GM18526 (cell line): ENCODE results near the gene SULT2B1.

Source experiments
- POLR2A ChIP-seq: IDR thresholded peaks from 3 replicates; pipeline ENCODE4 v1.6.1; 2011; ENCODE audit not compliant: insufficient read length; ENCODE audit errors: extremely low read depth

SULT2B1 gene

DNA sequence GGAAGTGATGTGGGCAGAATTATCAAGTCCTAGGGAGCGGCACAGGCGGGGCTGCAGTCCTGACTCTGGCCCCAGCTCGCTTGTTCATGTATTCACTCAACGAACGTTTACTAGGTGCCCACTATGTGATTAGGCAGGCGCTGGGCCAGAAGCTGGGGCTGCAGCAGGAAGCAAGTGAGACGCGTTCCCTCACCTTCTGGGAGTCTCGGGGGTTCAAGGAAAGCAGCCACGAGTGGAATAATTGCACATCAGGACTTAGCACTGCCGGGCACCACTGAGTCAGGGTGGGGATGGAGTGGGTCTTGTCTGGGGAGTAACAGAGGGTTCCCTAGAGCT, 37.9 kb upstream of the SULT2B1 start:
- no peak for TF ChIP-seq POLR2A

DNA sequence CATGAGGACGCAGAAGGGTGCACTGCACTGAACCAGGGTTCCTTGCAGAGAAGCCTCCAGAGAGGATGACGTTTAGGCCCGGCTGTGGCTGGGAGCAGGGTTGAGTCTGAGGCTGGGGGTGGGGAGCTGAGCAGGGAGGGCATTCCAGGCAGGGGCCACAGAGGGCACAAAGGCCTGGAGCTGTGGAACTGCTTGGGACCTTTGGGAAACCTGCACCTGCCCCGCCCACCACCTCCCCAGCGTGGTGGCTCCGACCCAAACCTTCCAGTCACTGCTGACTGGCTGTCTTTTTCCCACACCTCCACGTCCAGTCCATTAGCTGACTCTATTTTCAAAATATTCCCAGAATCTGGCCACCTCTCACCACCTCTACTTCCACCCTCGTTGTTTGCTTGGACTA, 35.4 kb upstream of the SULT2B1 start:
- TF ChIP-seq POLR2A = no peak

DNA sequence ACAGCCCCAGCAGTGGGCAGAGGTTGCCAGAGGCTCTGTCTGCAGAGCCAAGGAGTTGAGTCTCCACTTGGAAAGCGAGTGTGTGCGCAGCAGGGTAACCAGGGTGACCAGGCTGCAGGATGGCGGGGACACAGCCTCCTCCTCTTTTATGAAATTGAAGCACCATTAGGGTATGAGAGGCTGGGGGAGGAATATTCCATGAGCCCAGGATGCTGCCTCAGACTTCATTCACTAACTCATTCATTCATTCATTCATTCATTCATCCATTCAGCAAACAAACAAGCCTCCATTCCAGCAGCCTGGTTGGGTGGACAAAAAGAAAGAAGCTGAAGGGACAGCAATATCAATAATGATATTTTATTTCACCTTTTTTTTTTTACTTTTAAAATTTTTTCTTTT, 33.8 kb upstream of the SULT2B1 start:
- TF ChIP-seq POLR2A = no peak

DNA sequence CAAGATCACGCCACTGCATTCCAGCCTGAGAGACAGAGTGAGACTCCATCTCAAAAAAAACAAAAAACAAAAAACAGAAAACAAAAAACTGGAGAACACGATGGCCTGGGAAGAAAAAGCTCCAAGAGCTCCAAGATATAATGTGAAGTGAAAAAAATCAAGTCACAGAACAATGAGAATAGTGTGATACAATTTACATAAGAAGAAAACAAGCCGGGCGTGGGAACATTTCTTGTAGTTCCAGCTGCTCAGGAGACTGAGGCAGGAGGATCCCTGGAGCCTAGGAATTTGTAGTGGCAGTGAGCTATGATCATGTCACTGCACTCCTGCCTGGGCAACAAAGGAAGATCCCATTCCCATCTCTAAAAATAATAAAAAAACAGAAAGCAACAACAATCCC, 31.8 kb upstream of the SULT2B1 start:
- no peak for TF ChIP-seq POLR2A

DNA sequence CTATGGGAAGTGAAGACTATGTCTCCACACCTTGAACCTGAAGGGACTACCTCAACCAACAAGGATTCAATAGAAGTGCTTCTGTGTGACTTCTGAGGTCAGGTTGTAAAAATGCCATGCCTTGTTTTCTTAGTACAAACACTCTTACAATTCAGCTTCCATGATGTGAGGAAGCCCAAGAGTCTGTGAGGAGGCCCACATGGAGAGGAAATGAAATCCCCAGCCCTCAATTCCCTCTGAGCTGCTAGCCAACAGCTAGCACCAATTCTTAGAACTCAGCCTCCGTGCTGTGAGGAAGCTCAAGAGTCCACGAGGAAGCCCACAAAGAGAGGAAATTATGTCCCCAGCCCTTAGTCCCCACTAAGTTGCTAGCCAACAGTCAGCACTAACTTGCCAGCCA, 27.8 kb upstream of the SULT2B1 start:
- TF ChIP-seq POLR2A = no peak

DNA sequence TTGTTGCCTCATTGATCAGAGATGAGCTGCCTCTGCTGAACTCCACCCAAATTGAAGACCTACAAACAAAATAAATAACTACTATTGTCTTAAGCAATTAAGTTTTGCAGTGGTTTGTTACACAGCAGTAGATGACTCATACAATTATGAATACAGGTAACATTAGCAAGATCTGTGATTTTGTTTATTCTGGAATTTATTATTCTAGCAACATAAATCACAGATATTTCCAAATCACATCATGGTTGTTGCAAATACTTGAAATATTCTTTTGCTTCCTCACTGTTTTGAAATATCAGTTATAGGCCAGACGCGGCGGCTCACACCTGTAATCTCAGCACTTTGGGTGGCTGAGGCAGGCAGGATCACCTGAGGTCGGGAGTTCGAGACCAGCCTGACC, 27.2 kb upstream of the SULT2B1 start:
- TF ChIP-seq POLR2A = no peak

DNA sequence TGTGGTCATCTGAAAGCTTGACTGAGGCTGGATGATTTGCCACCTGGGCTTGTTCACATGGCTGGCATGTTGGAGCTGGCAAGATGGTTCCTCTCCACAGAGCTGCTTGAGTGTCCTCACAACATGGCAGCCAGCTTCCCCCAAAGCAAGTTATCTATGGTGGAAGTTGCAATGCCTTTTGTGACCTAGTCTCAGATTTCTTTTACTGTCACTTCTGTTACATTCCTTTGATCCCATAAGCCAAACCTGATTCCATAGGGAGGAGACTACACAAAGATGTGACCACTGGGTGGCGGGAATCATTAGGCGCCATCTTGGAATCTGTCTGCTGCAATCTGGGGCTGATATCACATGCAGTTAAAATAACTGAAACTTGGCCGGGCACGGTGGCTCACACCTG, 22.8 kb upstream of the SULT2B1 start:
- TF ChIP-seq POLR2A = no peak

DNA sequence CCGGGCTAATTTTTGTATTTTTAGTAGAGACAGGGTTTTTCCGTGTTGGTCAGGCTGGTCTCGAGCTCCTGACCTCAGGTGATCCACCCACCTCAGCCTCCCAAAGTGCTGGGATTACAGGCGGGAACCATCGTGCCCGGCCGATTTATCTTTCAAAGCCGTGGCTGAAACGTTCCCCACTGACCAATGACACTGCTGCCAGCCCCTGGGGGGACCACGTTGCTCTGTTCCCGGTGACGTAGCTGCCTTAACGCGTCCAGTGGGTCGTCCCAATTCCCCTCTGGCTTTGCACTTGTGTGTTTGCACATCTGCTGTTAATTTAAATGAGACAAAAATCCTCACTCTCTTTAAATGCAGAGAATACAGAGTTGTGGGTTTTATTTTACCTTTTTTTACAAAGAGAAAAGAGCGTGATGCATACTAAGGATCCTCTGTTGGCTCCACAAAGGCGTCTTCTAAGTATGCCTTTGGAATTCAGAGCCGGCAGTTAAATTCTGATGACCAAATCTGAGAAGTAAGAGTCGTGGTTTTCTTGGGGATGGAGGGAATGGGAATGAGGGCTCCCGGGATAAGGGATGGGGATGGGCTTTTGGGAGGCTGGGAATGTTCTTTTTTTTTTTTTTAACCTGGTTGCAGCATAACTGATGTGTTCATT, 21.8 kb upstream of the SULT2B1 start:
- TF ChIP-seq POLR2A = no peak

DNA sequence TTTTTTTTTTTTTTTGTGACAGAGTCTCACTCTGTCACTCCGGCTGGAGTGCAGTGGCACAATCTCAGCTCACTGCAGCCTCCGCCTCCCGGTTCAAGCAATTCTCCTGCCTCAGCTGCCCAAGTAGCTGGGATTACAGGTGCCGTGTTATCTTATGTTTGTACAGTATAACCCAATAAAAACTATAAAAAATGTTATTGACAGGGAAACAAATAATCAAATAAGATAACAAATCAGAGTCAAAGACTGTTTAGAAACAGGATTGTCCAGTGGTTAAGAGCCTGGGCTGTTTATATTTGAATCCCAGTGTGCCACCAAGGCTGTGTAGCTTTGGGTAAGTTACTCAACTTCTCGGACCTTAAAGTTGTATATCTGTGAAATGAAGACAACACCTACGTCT, 21.2 kb upstream of the SULT2B1 start:
- TF ChIP-seq POLR2A = no peak

DNA sequence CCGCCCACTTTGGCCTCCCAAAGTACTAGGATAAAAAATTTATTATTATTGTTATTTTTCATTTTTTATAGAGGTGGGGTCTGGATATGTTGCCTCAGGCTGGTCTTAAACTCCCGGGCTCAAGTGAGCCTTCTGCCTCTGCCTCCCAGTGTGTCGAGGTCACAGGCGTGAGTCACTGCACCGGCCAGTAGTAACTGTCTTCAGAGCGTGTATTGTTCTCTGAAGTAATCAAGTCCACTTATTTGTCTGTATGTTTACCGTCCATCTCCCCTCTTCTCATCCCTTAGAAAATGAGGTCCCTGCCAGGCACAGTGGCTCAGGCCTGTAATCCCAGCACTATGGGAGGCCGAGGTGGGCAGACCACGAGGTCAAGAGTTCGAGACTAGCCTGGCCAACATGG, 18.2 kb upstream of the SULT2B1 start:
- no peak for TF ChIP-seq POLR2A

DNA sequence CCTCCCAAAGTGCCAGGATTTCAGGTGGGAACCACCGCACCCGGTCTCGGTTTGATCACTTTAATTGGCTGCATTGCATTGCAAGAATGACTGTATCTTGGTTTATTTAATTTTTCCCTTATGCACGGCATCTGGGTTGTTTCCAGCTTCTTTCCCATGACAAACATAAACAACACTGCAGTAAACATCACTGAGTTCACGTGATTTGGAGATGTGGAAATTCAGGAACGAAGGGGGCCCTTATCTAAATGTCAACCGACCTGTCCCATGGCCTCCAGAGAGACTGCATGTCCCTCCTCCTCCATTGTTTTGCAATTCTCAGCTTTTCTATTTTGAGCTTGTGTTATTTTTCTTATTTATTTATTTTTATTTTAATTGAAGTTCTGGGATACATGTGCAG, 14.4 kb upstream of the SULT2B1 start:
- TF ChIP-seq POLR2A = no peak

DNA sequence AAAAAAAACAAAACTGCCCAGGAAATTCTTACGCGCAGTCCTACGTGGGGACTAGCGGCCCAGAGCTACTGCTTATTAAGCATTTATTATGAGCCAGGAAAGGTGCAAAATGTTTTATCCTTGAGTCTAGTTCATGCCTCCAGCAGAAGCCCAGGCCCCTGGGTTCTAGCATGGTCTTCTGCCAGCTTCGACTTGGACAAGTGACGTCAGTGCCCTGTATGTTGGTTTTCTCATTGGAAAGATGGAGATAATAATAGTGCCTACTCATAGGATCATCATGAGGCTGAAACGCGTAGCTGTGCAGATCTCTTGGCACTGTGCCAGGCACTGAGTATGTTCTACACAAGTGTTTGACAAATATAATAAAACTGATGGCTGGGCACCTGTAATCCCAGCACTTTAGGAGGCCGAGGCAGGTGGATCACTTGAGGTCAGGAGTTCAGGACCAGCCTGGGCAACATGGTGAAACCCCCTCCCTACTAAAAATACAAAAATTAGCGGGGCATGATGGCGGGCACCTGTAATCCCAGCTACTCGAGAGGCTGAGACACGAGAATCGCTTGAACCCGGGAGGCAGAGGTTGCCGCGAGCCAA, 12.4 kb upstream of the SULT2B1 start:
- no peak for TF ChIP-seq POLR2A

DNA sequence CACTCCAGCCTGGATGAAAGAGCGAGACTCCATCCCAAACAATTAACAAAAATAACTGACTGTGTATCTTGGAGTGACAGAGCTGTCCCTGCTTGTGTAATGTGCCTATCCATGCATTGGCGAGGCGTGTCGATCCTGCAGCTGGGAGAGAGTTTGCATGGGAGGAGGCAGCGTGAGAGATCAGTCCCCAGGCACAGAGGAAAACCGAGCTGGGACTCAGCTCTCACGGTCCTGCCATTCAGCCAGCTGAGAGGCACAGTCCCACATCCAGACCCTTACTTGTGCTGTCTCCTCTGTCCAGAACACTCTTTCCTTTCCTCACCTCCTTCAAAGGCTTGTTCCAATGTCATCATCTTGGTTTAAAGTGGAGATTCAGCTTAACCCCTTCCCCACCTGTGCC, 11.9 kb upstream of the SULT2B1 start:
- no peak for TF ChIP-seq POLR2A

DNA sequence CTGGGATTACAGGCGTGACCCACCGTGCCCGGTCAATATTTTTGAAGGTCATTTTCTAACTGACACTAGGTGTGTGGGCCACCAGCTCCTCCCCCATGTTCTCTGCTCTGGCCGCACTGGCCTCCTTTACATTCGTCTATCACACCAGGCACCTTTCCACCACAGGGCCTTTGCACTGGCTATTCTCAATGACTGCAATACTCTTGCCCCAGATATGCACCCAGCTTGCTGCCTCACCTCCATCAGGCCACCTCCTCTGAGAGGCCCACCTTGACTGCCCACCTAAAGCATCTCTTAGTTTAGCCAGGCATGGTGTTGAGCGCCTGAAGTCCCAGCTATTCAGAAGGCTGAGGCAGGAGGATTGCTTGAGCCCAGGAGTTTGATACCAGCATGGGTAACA, 10.2 kb upstream of the SULT2B1 start:
- no peak for TF ChIP-seq POLR2A

DNA sequence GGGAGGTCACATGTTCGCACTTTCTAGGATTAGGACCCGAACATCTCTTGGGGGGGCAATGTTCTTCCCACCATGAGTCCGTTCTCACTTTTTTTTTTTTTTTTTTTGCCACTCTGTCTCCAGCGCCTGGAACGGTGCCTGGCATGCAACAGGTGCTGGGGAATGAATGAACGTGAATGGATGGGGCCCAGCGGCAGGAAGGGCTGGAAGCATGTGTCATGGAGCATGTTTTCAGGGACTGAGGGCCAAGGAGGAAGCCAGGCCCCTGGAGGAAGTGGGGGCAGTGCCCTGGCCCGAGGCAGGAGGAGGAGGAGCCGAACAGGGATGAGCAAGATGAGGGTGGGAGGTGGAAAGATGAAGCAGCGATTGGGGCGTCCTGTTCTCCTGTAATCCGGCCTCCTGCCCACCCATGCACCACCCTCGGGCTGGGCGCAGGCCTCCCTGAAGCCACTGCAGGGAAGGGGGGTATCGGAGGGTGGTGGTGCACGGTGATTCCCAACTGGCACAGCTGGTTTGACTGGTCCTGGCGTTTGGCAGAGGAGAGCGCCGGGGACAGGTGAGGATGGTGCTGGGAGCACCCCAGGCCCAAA, 8.8 kb upstream of the SULT2B1 start:
- TF ChIP-seq POLR2A = no peak

DNA sequence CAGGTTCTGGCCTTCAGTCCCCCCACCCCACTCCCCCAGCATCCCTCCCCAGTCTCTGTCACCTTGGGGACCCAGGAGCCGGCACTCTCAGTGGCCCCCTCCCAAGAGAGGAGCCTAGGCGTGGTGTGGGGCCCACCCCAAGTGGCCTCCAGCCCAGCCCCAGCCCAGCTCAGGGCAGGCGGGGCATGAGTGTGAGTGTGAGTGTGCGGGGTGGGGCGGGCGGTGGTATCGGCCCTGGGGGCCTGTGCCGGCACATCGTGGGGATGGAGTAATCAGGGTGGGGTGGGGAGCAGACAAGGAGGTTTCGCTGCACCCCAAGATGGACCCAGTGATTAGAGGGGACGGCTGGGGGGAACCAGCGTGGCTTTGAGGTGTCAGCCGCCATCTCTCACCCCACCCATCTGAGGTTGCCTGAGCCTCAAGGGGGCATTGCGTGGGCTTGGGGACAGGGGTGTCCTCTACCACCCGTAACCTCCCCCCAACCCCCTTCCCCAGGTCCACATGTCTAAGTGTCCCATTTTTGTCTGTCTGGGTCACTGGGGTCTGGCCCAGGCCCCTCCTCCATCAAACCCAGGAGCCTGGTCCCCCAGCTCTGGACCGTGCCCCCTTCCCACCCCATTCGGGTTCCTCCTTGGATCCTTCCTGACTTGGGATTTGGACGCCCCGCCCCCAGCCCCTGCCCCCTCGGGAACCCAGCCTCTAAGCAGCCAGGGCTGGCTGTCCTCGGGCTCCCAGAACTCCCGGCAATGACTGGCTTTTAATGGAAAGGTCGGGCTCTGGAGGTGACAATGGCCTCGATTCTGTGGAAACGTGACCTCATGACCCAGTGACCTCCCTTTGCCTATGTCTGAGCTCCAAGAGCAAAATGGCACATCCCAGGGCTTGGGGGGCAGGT, 6.9 kb upstream of the SULT2B1 start:
- TF ChIP-seq POLR2A = no peak
